CD14-positive monocyte (primary cell): ENCODE data around the gene KIF26B. TPM values are rescaled to one million over a fixed set of nuclear protein-coding genes. Genes with fewer than 3 reads are reported as not detected.

Source experiments
- DNase-seq, 3 donors: peaks; one replicate each; pipeline ENCODE4 v3.0.0-alpha.2; 2011 to 2022
- H2AFZ ChIP-seq: 2 replicates; pipeline ENCODE4 v1.6.0; 2012; ENCODE audit warnings: mild to moderate bottlenecking, low read depth, low read length, inconsistent platforms; ENCODE audit not compliant: insufficient read depth, poor library complexity, severe bottlenecking
- H3K27ac ChIP-seq, 2 donors: 1 replicate in 1 of 2; 2 replicates in 1 of 2; pipeline ENCODE4 v1.5.1; 2012 to 2013; ENCODE audit warnings: low read length in 2 of 2, control low read depth in 1 of 2, inconsistent platforms in 1 of 2, low read depth in 1 of 2, mild to moderate bottlenecking in 1 of 2
- H3K27me3 ChIP-seq, 2 donors: one replicate each; pipeline versions ENCODE4 v1.6.0 to v1.6.1; 2011 to 2013; ENCODE audit warnings: low read length in 2 of 2; ENCODE audit not compliant: control insufficient read depth in 2 of 2, insufficient read depth in 2 of 2
- H3K36me3 ChIP-seq, 2 donors: replicated peaks in 1 of 2; 1 replicate in 1 of 2; 2 replicates in 1 of 2; pipeline versions ENCODE4 v1.5.1 to v1.6.1; 2012 to 2013; ENCODE audit warnings: low read length in 2 of 2, control low read depth in 1 of 2, inconsistent platforms in 1 of 2, mild to moderate bottlenecking in 1 of 2; ENCODE audit not compliant: insufficient read depth in 2 of 2, control insufficient read depth in 1 of 2
- H3K4me1 ChIP-seq, 2 donors: 1 replicate in 1 of 2; 2 replicates in 1 of 2; pipeline versions ENCODE4 v1.5.1 to v1.6.1; 2012 to 2013; ENCODE audit warnings: low read length in 2 of 2, control low read depth in 1 of 2, inconsistent platforms in 1 of 2, mild to moderate bottlenecking in 1 of 2, moderate library complexity in 1 of 2; ENCODE audit not compliant: insufficient read depth in 2 of 2, control insufficient read depth in 1 of 2
- H3K4me2 ChIP-seq: replicated peaks from 2 replicates; pipeline ENCODE3; 2012; ENCODE audit warnings: low read length, moderate library complexity, mild to moderate bottlenecking; ENCODE audit not compliant: poor library complexity, severe bottlenecking; ENCODE audit errors: extremely low read depth
- H3K4me3 ChIP-seq, 3 experiments: fragments of 200-600 bp in 1 of 3; sonication (generic) in 1 of 3; replicated peaks in 1 of 3; 1 replicate in 2 of 3; 2 replicates in 1 of 3; pipeline ENCODE4 v1.5.1; 2011 to 2013; ENCODE audit warnings: low read length in 3 of 3, mild to moderate bottlenecking in 3 of 3, control low read depth in 2 of 3, low read depth in 2 of 3, inconsistent platforms in 1 of 3, moderate library complexity in 1 of 3
- H3K79me2 ChIP-seq: 2 replicates; pipeline ENCODE4 v1.6.0; 2012; ENCODE audit warnings: mild to moderate bottlenecking, control low read depth, inconsistent platforms, low read length, moderate library complexity; ENCODE audit not compliant: insufficient read depth
- H3K9ac ChIP-seq: 2 replicates; pipeline ENCODE4 v1.6.0; 2017; ENCODE audit warnings: low read length, mild to moderate bottlenecking; ENCODE audit not compliant: insufficient read depth, poor library complexity, severe bottlenecking
- H3K9me3 ChIP-seq, 2 donors: replicated peaks in 1 of 2; 1 replicate in 1 of 2; 2 replicates in 1 of 2; pipeline versions ENCODE4 v1.5.1 to v1.6.1; 2012 to 2013; ENCODE audit warnings: low read length in 2 of 2, control low read depth in 1 of 2; ENCODE audit not compliant: control insufficient read depth in 1 of 2, insufficient read depth in 1 of 2
- H4K20me1 ChIP-seq: 2 replicates; pipeline ENCODE4 v1.6.0; 2012; ENCODE audit warnings: mild to moderate bottlenecking, low read length, control low read depth, moderate library complexity; ENCODE audit not compliant: insufficient read depth
- H3K27ac Mint-ChIP-seq, 7 donors: one replicate each; pipeline ENCODE4 v1.8.0; 2020; ENCODE audit warnings: mild to moderate bottlenecking in 7 of 7, mixed read lengths in 7 of 7, moderate library complexity in 6 of 7, inconsistent platforms in 2 of 7
- H3K27me3 Mint-ChIP-seq, 3 donors: one replicate each; pipeline ENCODE4 v1.8.0; 2021 to 2022; ENCODE audit warnings: low read depth in 3 of 3, mild to moderate bottlenecking in 3 of 3, mixed read lengths in 3 of 3, moderate library complexity in 3 of 3, inconsistent platforms in 1 of 3
- H3K36me3 Mint-ChIP-seq, 2 donors: one replicate each; pipeline ENCODE4 v1.8.0; 2020; ENCODE audit warnings: mixed read lengths in 2 of 2, inconsistent platforms in 1 of 2, mild to moderate bottlenecking in 1 of 2
- H3K4me1 Mint-ChIP-seq: one replicate; pipeline ENCODE4 v1.8.0; 2020; ENCODE audit warnings: mild to moderate bottlenecking, mixed read lengths
- H3K4me3 Mint-ChIP-seq, 2 donors: one replicate each; pipeline ENCODE4 v1.8.0; 2020; ENCODE audit warnings: mild to moderate bottlenecking in 2 of 2, mixed read lengths in 2 of 2, moderate library complexity in 1 of 2
- H3K9me3 Mint-ChIP-seq, 7 donors: one replicate each; pipeline ENCODE4 v1.8.0; 2020 to 2022; ENCODE audit warnings: mixed read lengths in 7 of 7, mild to moderate bottlenecking in 6 of 7, moderate library complexity in 6 of 7, inconsistent platforms in 2 of 7
- CTCF ChIP-seq: fragments of 200-600 bp; IDR thresholded peaks from one replicate; pipeline ENCODE4 v1.8.0; 2022; ENCODE audit warnings: antibody characterized with exemption, mild to moderate bottlenecking
- WGBS: methylation state at CpG from one replicate; pipeline ENCODE4 v1.1.5; 2013; ENCODE audit warnings: missing lambda C conversion rate; ENCODE audit not compliant: insufficient coverage; 5-methylcytosine and 5-hydroxymethylcytosine counted together
- intact Hi-C, 2 donors: fragments of 100-400 bp; cut with micrococcal nuclease; formaldehyde crosslinking; loops; one replicate each; pipeline versions ENCODE4 v1.15.0 to v1.15.1; 2023
- polyA plus RNA-seq, 3 donors: library from polyadenylated mRNA; depleted of rRNA in 1 of 3; unstranded in 2 of 3; stranded (reverse) in 1 of 3; fragments of 300-500 nt in 2 of 3; fragments of >200 nt in 1 of 3; fragmentation: Illumina TruSeq in 2 of 3; gene quantifications; 1 replicate in 2 of 3; 2 replicates in 1 of 3; pipeline ENCODE4 v1.2.3, GENCODE V29; 2012 to 2021

KIF26B gene
- polyA plus RNA-seq, 3 donors, result 0.01 to 0.05 TPM; not detected in 1

GRCh38 chr1:245142976-245143375 lies 11.8 kb upstream of the KIF26B start:
- H3K9ac ChIP-seq, result no peak overlapping the region
- no peaks in the 10 kb centered on the region for H3K9me3 ChIP-seq
- H3K4me3 ChIP-seq, result no peak overlapping the region
- H3K27ac ChIP-seq, result no peak overlapping the region
- no peak overlapping the region for H3K27ac Mint-ChIP-seq
- H3K4me2 ChIP-seq, result no peak overlapping the region
- no peaks in the 10 kb centered on the region for H3K36me3 ChIP-seq
- peaks cover 0 to 3% (median 0%) of the 10 kb centered on the region in 7 donors for H3K9me3 Mint-ChIP-seq
- H3K4me3 Mint-ChIP-seq, result no peak overlapping the region
- DNase-seq, result no peak
- H3K79me2 ChIP-seq, result no peaks in the 10 kb centered on the region
- WGBS, result 93% methylated on average over 8 of the region's 14 CpGs
- H3K4me1 Mint-ChIP-seq, result no peaks in the 10 kb centered on the region
- no peaks in the 10 kb centered on the region for H3K36me3 Mint-ChIP-seq
- no peak for TF ChIP-seq CTCF
- H4K20me1 ChIP-seq, result no peaks in the 10 kb centered on the region
- peaks cover 4 to 22% (median 17%) of the 10 kb centered on the region in 3 donors for H3K27me3 Mint-ChIP-seq
- H3K27me3 ChIP-seq, result peaks cover 0 to 2% of the 10 kb centered on the region in 2 donors
- no peak overlapping the region for H2AFZ ChIP-seq
- intact Hi-C loops, result no loop called here
- no peaks in the 10 kb centered on the region for H3K4me1 ChIP-seq

- H3K9ac ChIP-seq, result no peak overlapping the region
- no peaks in the 10 kb centered on the region for H3K36me3 Mint-ChIP-seq
These were observed 10.9 kb upstream of the KIF26B start for GRCh38 chr1:245143849-245144248.

More at GRCh38 chr1:245143849-245144248, 10.9 kb upstream of the KIF26B start:
- no peaks in the 10 kb centered on the region for H3K79me2 ChIP-seq
- no peak for TF ChIP-seq CTCF
- Mint-ChIP-seq H3K27ac (no peak overlapping the region), H3K9me3 (peaks cover 0 to 3% (median 0%) of the 10 kb centered on the region in 7 donors), H3K4me1 (no peaks in the 10 kb centered on the region), H3K4me3 (no peak overlapping the region), H3K27me3 (peaks cover 7 to 25% (median 19%) of the 10 kb centered on the region in 3 donors)
- no peak overlapping the region for H3K4me2 ChIP-seq
- H2AFZ ChIP-seq, result no peak overlapping the region
- no peaks in the 10 kb centered on the region for H3K4me1 ChIP-seq
- no peaks in the 10 kb centered on the region for H4K20me1 ChIP-seq
- H3K36me3 ChIP-seq, result no peaks in the 10 kb centered on the region
- H3K27ac ChIP-seq, result no peak overlapping the region
- no peaks in the 10 kb centered on the region for H3K27me3 ChIP-seq
- H3K4me3 ChIP-seq, result no peak overlapping the region
- WGBS, result 93% methylated on average over 8 of the region's 8 CpGs
- H3K9me3 ChIP-seq, result no peaks in the 10 kb centered on the region
- no peak for DNase-seq
- intact Hi-C loops, result no loop called here
